Fibroblast of the aortic adventitia (primary cell): ENCODE measurements around the gene FMO4. TPM values are rescaled to one million over a fixed set of nuclear protein-coding genes. Genes with fewer than 3 reads are reported as not detected.
"Not testable (repeated sequence)": the region's sequence is repeated elsewhere in the genome, so short reads cannot be mapped to it uniquely, and the experiment has no call there.

Source experiments
- DNase-seq: peaks from one replicate; pipeline ENCODE4 v3.0.0-alpha.2; 2010; ENCODE audit warnings: low read depth
- H3K4me3 ChIP-seq: 2 replicates; pipeline ENCODE4 v1.5.1; 2011; ENCODE audit warnings: low read depth, mild to moderate bottlenecking, control low read depth, low read length, moderate library complexity
- CTCF ChIP-seq: IDR thresholded peaks from 2 replicates; pipeline ENCODE4 v1.5.1; 2011; ENCODE audit warnings: mild to moderate bottlenecking, low read length, control low read depth, inconsistent platforms; ENCODE audit not compliant: insufficient read depth
- total RNA-seq: library from RNA; depleted of rRNA; stranded (reverse); fragments of >200 nt; gene quantifications from 2 replicates; pipeline ENCODE4 v1.2.3, GENCODE V29; 2012; ENCODE audit warnings: low replicate concordance

Gene FMO4
- total RNA-seq, 1 donor = 4.8 TPM

- TF ChIP-seq CTCF = no peak
- peak; percentile 85 for DNase-seq
- no peak overlapping the region for H3K4me3 ChIP-seq
These were observed 31.6 kb downstream of the FMO4 start for GRCh38 chr1:171345536-171345935.

GRCh38 chr1:171346881-171347280, 32.9 kb downstream of the FMO4 start:
- DNase-seq = peak; percentile 55
- no peak overlapping the region for H3K4me3 ChIP-seq
- no peak for TF ChIP-seq CTCF

- H3K4me3 ChIP-seq = no peak overlapping the region
- no peak for DNase-seq
- TF ChIP-seq CTCF = no peak
These were observed 36.6 kb downstream of the FMO4 start for GRCh38 chr1:171350594-171350993.

GRCh38 chr1:171351961-171352360, 38.0 kb downstream of the FMO4 start:
- TF ChIP-seq CTCF = no peak
- no peak overlapping the region for H3K4me3 ChIP-seq
- no peak for DNase-seq

- TF ChIP-seq CTCF = no peak
- H3K4me3 ChIP-seq = no peak overlapping the region
These were observed 38.6 kb downstream of the FMO4 start for GRCh38 chr1:171352554-171352953.

GRCh38 chr1:171355727-171356126, 41.7 kb downstream of the FMO4 start:
- no peak overlapping the region for H3K4me3 ChIP-seq
- DNase-seq = peak; percentile 62
- TF ChIP-seq CTCF = no peak

More at GRCh38 chr1:171352554-171352953, 38.6 kb downstream of the FMO4 start:
- no peak for DNase-seq

GRCh38 chr1:171357179-171357578, 43.2 kb downstream of the FMO4 start:
- no peak for TF ChIP-seq CTCF
- no peak overlapping the region for H3K4me3 ChIP-seq
- DNase-seq = no peak

GRCh38 chr1:171359355-171359648, 45.3 kb downstream of the FMO4 start:
- H3K4me3 ChIP-seq, DNase-seq: not testable (repeated sequence)
